Lower lobe of right lung (tissue), 2 donors: ENCODE measurements around the gene PRAMEF1. TPM values are rescaled to one million over a fixed set of nuclear protein-coding genes. Genes with fewer than 3 reads are reported as not detected.
"Not testable (repeated sequence)": the region's sequence is repeated elsewhere in the genome, so short reads cannot be mapped to it uniquely, and the experiment has no call there.

ENCODE experiments used
- ATAC-seq, 2 donors: fragments of 200-7000 bp; cut with Tn5 transposase; one replicate each; pipeline ENCODE4 v1.9.1; 2020 to 2022; ENCODE audit warnings: mild to moderate bottlenecking in 2 of 2, moderate library complexity in 2 of 2
- DNase-seq: peaks from one replicate; pipeline ENCODE4 v3.0.0-alpha.2; 2020
- H3K27ac ChIP-seq: fragments of 200-600 bp; one replicate; pipeline ENCODE4 v1.8.0; 2022
- H3K27me3 ChIP-seq: fragments of 200-600 bp; one replicate; pipeline ENCODE4 v1.8.0; 2022; ENCODE audit warnings: low read depth
- H3K36me3 ChIP-seq: fragments of 200-600 bp; one replicate; pipeline ENCODE4 v1.8.0; 2022; ENCODE audit warnings: mild to moderate bottlenecking
- H3K4me1 ChIP-seq: fragments of 200-600 bp; one replicate; pipeline ENCODE4 v1.8.0; 2022
- H3K4me3 ChIP-seq: fragments of 200-600 bp; one replicate; pipeline ENCODE4 v1.8.0; 2022; ENCODE audit warnings: mild to moderate bottlenecking
- H3K9me3 ChIP-seq: fragments of 200-600 bp; one replicate; pipeline ENCODE4 v1.8.0; 2022
- intact Hi-C: fragments of 100-400 bp; cut with DNase I; formaldehyde crosslinking; loops from one replicate; pipeline ENCODE4 v1.11.0; 2022
- long read RNA-seq: library from polyadenylated mRNA; unstranded; transcript quantifications from one replicate; pipeline ENCODE4 v2.0.0, GENCODE V29; 2021
- total RNA-seq: library from RNA; stranded (reverse); fragmentation: NEBNext Ultra II Directional; extraction: Animal tissue kit (Norgen Biotek cat#: 25700); gene quantifications from one replicate; pipeline ENCODE4 v1.2.1, GENCODE V29; 2021
- TF ChIP-seq, protein P1 (sequence below): fragments of 200-600 bp; IDR thresholded peaks from one replicate; pipeline ENCODE4 v1.8.0; 2022; ENCODE audit warnings: antibody characterized with exemption, mild to moderate bottlenecking
- donor health status: DM: no; HTN: yes; CAD: no; lungs with severe emphysema.

PRAMEF1 gene, protein sequence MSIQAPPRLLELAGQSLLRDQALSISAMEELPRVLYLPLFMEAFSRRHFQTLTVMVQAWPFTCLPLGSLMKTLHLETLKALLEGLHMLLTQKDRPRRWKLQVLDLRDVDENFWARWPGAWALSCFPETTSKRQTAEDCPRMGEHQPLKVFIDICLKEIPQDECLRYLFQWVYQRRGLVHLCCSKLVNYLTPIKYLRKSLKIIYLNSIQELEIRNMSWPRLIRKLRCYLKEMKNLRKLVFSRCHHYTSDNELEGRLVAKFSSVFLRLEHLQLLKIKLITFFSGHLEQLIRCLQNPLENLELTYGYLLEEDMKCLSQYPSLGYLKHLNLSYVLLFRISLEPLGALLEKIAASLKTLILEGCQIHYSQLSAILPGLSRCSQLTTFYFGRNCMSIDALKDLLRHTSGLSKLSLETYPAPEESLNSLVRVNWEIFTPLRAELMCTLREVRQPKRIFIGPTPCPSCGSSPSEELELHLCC
- total RNA-seq = not detected
- long read RNA-seq = 0 reads

DNA sequence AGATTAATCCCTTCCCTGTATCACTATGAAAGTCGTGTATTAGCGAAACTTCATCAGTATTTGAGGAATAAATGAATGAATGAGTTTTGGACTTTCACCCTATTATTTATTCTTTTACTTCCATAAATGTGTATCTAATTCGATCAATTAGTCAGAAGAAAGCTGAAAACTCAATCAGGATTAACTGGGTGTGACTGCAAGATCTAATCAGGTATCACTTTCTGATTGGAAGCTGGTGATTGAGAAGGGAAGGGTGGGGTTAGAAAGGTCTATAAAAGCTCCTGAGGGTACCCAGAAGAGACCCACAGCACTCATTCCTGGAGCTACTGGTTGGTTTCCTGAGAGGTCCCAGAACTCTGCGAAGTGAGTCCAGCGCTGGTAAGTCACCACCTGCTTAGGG, at the start of gene PRAMEF1:
TSS of gene PRAMEF1 (plus strand) at position 301 of the 400 bp plus-strand sequence. CDS start 1,831 bp downstream, outside the sequence.
- H3K4me1 ChIP-seq, H3K36me3 ChIP-seq, ATAC-seq, H3K27ac ChIP-seq, H3K4me3 ChIP-seq, H3K9me3 ChIP-seq, H3K27me3 ChIP-seq, intact Hi-C loops, DNase-seq: not testable (repeated sequence)

DNA sequence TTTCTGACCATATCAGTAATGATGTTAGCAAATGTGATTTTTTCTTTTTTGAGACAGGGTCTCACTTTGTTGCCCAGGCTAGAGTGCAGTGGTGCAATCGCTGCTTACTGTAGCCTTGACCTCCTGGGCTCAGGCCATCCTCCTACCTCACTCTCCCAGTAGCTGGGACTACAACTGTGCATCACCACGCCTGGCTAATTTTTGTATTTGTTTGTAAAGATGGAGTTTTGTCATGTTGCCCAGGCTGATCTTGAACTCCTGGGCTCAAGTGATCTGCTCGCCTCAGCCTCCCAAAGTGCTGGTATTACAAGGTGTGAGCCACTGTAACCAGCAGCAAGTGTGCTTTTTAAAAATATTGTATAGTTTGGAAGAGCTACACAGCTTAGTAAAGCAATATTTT, 49.3 kb upstream of the PRAMEF1 start:
- no peaks in the 10 kb centered on the region for H3K4me1 ChIP-seq
- DNase-seq = no peak
- TF ChIP-seq, protein P1, sequence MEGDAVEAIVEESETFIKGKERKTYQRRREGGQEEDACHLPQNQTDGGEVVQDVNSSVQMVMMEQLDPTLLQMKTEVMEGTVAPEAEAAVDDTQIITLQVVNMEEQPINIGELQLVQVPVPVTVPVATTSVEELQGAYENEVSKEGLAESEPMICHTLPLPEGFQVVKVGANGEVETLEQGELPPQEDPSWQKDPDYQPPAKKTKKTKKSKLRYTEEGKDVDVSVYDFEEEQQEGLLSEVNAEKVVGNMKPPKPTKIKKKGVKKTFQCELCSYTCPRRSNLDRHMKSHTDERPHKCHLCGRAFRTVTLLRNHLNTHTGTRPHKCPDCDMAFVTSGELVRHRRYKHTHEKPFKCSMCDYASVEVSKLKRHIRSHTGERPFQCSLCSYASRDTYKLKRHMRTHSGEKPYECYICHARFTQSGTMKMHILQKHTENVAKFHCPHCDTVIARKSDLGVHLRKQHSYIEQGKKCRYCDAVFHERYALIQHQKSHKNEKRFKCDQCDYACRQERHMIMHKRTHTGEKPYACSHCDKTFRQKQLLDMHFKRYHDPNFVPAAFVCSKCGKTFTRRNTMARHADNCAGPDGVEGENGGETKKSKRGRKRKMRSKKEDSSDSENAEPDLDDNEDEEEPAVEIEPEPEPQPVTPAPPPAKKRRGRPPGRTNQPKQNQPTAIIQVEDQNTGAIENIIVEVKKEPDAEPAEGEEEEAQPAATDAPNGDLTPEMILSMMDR = no peak
- no peaks in the 10 kb centered on the region for H3K27me3 ChIP-seq
- no peaks in the 10 kb centered on the region for H3K36me3 ChIP-seq
- intact Hi-C loops = no loop called here
- no peak overlapping the region for H3K4me3 ChIP-seq
- H3K9me3 ChIP-seq = no peaks in the 10 kb centered on the region
- no peak for ATAC-seq
- H3K27ac ChIP-seq = no peak overlapping the region

DNA sequence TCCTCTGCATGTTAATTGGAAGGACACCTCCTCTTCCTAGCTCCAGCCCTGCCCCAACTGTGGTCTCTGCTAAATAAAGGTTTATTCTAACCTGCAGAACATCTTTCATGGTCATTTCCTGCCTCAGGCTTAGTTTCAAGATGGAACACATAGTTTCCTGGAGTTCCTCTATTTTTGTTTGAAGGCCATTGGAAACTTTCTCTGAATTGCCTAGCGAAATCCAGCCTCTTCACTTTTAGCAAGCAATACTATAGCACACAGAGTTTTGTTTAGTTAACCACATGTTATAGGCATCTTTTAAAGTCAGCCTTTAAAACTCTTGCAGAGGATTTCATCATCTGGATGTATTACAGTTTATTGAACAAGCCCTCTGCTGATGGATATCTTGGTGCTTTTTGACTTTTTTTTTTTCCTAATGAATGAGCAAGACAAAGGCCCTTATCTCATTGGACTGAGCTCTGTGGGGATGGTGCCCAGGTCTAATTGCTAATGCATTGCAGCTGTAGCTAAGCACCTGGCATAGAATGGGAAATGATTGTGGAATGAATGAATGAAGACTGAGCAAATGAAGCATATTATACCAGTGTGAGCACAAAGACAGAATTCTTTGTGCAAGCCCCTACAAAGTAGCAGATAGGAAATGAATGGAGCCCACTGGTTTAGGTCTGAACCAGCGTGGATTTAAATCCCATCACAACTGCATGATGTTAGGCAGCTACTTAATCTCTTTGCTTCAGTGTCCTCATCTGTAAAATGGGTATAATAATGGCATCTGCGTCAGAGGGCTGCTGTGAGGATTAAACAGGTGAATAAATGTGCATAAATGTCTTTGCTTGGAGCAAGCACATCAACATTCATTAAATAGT, 45.8 kb upstream of the PRAMEF1 start:
- TF ChIP-seq, protein P1 = no peak
- ATAC-seq (no peak), DNase-seq (no peak)
- Histone ChIP-seq H3K27ac (no peak overlapping the region), H3K4me3 (no peak overlapping the region), H3K27me3 (no peaks in the 10 kb centered on the region), H3K36me3 (no peaks in the 10 kb centered on the region), H3K9me3 (peaks cover 14% of the 10 kb centered on the region), H3K4me1 (no peaks in the 10 kb centered on the region)
- intact Hi-C loops = no loop called here

DNA sequence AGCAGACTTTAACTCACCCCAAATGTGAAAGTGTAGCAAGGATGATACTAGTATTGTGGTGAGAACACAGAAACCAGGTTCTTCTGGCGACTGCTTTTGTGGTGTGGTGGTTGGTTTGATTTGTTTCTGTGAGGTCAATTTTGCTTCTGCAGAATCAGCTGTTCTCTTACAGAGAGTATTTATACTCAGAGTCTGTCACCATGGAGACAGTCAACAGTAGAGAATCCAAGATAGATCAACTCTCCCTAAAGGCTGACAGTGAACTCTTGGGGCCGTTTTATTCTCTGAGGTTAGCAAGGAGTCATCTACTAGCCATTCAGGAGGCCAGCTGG, 45.2 kb upstream of the PRAMEF1 start, which contains the start of gene CFAP107:
TSS of gene CFAP107 (plus strand) at position 209 of the 332 bp plus-strand sequence. CDS start 231 bp downstream, outside the sequence.
- ATAC-seq = no peak
- Histone ChIP-seq H3K27me3 (no peaks in the 10 kb centered on the region), H3K36me3 (no peaks in the 10 kb centered on the region), H3K9me3 (peaks cover 14% of the 10 kb centered on the region), H3K4me1 (no peaks in the 10 kb centered on the region), H3K27ac (no peak within 1 kb of the TSS), H3K4me3 (no peak within 1 kb of the TSS)
- TF ChIP-seq, protein P1 = no peak
- intact Hi-C loops = no loop called here
- DNase-seq = no peak

DNA sequence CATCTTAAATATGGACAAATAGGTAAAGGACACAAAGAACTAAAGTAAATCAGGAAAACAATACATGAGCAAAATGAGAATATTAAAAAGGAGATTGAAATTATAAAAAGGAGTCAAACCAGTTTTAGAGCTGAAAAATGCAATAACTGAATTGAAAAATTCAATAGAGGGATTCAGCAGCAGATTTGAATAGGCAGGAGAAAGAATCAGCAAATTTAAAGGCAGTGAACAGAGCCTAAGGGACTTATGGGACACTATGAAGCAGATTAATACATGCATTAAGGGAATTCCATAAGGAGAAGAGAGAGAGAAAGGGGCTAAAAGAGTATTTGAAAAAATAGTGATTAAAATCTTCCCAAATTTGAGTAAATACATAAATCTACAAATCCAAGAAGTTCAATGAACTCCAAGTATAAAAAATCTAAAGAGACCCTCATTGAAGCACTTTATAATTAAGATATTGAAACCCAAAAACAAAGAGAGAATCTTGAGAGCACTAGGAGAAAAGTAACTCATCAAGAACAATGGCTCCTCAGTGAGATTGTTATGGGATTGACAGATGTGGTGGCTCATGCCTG, 42.3 kb upstream of the PRAMEF1 start:
- TF ChIP-seq, protein P1 = no peak
- H3K27me3 ChIP-seq = no peaks in the 10 kb centered on the region
- H3K9me3 ChIP-seq = peaks cover 14% of the 10 kb centered on the region
- H3K4me3 ChIP-seq = no peak overlapping the region
- DNase-seq = no peak
- H3K36me3 ChIP-seq = no peaks in the 10 kb centered on the region
- H3K4me1 ChIP-seq = no peaks in the 10 kb centered on the region
- no peak overlapping the region for H3K27ac ChIP-seq
- intact Hi-C loops = no loop called here
- no peak for ATAC-seq
